UCSD-AML1 (cell line): ENCODE measurements around the gene XAB2.

Experiments
- DNase-seq: peaks from one replicate; lab custom pipeline; 2025; ENCODE audit not compliant: unreplicated experiment; lab: John Stamatoyannopoulos, UW

The XAB2 gene

DNA sequence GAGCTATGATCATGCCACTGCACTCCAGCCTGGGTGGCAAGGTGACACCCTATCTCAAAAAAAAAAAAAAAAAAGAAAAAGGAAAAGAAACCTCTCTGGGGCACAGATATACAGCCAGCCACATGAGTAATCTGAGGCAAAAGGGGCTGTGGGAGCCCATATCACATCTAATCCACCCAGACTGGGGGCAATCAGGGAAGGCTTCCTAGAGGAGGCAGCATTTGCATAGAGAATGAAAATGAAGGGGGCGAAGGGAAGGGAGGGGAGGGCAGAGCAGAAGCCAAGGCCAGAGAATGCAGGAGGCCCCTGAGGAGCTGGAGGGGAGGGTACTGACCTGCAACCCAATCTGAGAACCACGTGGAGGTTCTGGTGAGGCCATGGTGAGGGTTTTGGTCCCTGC lies 20.8 kb upstream of the XAB2 start:
- no peak for DNase-seq

DNA sequence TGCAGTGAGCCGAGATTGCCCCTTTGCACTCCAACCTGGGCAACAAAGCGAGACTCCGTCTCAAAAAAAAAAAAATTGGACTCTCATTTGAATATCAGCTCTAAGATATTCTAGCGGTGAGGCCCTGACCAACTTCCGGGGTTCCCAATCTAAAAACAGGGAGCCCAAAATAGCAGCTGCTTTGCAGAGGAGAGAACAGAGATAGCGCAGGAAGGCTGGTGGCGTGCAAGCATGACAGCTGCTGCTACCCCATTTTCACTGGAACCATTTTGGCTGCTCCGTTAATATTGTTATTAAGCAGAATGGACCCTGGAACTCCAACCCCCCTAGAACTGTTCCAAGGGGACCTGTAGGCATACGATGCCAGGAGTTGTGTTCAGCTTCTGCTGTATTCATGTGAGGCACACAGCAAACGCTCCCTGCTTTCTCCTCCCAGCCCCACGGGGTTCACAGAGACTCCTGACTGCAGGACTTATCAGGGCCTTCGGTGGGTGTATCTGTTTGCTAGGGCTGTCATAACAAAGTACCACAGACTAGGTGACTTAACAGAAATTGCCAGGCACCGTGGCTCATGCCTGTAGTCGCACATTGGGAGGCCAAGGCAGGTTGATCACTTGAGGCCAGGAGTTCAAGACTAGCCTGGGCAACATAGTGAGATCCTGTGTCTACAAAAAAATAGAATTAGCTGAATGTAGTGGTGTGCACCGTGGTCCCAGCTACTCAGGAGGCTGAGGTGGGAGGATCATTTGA lies 19.1 kb upstream of the XAB2 start:
- DNase-seq = peak; percentile 32

GRCh38 chr19:7647156-7647555 lies 17.8 kb upstream of the XAB2 start:
- DNase-seq = no peak

GRCh38 chr19:7646426-7646700 lies 17.0 kb upstream of the XAB2 start:
- no peak for DNase-seq

- no peak for DNase-seq
Measured at GRCh38 chr19:7645656-7646425, 16.5 kb upstream of the XAB2 start.

DNA sequence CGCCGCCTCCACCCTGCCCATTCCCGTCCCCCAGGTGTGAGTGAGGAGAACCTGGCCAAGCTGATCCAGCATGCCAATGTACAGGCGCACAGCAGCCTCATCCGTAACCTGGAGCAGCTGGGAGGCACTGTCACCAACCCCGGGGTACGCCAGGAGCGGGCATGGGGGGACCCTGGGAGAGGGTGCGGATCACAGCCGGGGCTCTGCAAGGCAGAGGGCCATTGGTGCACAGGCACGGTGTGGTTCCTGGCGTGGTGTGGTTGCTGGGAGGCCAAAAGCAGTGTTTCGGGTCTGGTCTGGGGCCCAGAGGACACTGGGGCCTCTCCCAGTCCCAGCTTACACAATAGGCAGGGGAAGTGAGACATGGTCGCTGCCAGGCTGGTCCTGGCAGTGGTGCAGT lies 15.8 kb upstream of the XAB2 start:
- DNase-seq = no peak

DNA sequence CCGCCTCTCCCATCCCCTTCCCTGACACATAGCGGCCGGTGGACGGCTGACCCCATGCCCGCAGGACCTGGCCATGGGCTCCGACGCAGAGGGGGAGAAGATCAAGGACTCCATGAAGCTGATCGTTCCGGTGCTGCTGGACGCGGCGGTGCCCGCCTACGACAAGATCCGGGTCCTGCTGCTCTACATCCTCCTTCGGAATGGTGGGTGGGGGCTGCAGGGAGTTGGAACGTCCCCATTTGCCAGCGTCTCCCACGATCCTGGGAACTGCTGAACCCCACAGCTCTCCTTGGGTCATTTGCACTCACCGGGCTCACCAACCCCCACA lies 15.2 kb upstream of the XAB2 start:
- DNase-seq = no peak

DNA sequence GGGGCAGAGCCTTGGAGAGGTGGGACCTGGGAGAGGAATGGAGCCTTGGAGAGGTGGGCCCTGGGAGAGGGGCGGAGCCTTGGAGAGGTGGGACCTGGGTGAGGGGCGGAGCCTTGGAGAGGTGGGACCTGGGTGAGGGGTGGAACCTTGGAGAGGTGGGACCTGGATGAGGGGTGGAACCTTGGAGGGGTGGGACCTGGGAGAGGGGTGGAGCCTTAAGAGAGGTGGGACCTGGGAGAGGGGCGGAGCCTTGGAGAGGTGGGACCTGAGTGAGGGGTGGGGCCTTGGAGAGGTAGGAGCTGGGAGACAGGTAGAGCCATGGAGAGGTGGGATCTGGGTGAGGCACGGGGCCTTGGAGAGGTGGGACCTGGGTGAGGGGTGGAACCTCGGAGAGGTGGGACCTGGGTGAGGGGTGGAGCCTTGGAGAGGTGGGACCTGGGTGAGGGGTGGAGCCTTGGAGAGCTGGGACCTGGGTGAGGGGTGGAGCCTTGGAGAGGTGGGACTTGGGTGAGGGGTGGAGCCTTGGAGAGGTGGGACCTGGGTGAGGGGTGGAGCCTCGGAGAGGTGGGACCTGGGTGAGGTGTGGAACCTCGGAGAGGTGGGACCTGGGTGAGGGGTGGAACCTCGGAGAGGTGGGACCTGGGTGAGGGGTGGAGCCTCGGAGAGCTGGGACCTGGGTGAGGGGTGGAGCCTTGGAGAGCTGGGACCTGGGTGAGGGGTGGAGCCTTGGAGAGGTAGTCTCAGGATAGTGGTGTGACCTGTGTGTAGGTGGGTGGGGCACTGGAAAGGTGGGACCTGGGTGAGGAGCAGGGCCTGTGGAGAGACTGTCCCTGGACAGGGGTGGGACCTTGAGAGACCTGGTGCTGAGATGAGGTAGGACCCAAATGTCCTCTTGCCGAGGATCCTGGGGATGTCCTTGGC lies 14.5 kb upstream of the XAB2 start:
- DNase-seq = peak; percentile 30

- no peak for DNase-seq
Measured at GRCh38 chr19:7643031-7643415, 13.7 kb upstream of the XAB2 start.

GRCh38 chr19:7642295-7643030 lies 13.1 kb upstream of the XAB2 start:
- no peak for DNase-seq

GRCh38 chr19:7641290-7642276 lies 12.2 kb upstream of the XAB2 start:
- peak; percentile 18 for DNase-seq

GRCh38 chr19:7640803-7641202 lies 11.5 kb upstream of the XAB2 start:
- no peak for DNase-seq

DNA sequence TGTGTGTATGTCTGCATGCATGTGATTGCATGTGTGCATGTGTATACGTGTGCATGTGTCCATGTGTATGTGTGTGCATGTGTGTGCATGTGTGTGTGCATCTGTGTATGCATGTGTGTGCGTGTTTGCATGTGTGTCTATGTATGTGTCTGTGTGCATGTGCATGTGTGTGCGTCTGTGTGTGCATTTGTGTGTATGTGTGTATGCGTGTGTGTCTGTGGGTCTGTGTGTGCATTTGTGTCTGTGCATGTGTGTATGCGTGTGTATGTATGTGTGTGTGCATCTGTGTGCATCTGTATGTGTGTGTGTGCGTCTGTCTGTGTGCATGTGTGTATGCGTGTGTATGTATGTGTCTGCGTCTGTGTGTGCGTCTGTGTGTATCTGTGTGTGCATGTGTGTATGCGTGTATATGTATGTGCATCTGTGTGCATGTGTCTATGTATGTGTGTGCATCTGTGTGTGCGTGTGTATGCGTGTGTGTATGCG lies 10.6 kb upstream of the XAB2 start:
- no peak for DNase-seq

DNA sequence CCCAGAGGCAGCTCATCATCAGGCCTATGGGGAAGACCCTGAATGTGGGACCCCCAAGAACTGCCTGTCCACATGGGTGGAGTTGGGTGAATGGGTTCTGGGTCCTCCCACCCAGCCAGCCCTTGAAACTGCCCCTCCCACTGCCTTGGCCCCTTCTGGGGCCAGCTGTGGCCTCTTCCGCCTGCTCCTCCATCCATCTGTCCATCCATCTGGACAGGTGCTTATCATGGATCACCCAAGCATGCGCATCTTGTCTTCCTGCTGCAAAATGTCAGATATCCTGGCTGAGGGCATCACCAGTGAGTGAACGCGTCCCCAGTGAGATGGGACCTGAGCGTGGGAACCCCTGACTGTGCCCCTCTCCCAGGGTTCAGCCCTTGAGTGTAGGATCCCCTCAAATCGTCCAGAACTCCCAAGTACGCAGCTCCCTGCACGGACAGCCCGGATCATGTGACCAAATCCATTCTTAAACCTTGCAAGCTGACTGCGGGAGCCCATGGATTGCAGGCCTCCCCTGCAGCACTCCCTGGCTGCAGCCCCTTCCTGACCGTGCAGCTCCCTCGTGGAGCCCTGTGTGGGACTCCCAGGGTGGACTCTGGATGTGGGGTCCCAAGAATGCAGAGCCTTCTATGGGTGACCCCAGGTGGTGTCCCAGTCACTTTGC lies 9.6 kb upstream of the XAB2 start:
- DNase-seq = no peak

DNA sequence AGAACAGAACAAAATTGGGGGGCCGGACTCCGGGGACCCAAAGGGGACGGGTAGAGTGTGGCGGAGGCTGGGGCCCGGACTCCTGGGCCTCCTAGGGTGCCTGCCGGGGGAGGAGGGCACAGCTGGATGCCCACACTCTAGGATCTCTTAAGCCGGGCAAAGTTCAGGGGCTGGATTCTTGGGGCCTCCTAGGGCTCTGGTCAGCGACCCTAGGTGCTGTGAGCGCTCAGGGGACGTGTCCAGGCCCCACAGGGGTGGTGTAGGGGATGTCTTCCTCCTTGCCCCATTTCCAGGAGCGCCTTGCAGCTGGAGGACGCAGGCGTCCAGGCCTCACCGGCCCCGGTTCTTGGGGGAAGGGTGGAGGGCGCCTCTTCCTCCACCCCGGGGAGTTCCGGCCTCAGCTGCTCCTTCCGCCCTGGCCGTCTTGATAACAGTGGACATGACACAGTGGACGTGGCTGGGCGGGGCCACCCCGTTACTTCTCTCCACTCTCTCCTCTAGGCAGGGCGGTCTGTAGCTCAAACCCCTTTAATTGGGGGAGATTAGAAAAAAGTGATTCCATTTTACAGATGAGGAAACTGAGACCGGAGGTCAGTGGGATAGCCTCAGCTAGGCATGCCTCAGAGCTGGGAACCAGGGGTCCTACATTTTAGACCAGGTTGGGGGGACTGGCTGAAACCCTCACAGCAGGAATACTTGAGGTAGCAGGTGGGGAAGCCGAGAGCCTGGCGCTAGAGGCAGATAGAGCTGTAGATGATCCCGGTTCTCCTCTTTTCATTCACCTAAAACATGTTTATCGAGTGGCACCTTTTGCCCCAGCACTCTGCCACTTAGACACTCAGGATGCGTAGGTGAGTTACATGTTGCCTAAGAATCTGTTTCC lies 8.3 kb upstream of the XAB2 start:
- peak; percentile 78 for DNase-seq

DNA sequence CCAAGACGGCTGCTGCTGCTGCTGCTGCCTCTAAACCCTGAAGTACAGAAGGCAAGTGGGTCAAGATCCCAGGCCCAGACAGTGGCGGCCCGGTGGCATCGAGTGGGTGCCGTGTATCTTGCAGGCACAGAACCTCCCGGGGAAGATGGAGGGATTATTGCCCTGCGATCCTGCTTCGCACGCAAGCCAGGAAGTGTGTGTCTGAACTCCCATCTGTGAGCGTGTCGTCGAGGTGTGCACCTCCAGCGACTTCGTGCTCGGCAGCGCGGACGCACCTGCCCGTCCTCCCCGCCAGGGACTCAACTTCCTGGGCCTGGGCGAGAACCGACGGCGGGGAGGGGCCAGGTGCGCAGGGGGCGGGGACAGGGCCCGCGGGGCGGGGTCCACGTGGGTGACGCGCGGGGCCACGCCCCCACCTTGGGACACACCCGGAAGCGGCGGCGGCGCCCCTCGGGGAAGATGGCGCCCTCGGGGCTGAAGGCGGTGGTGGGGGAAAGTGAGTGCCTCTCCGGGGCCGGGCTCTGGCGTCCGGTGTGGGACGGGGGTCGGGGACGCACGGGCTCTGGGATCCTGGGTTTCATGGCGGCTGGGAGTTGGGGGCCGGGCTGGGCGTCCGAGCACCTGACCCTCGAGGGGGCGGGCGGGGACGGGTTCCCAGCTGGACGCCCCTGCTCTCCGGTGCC lies 7.5 kb upstream of the XAB2 start, which contains the start of gene STXBP2:
Gene STXBP2, plus strand, starts transcription at position 420 of the 683 bp plus-strand sequence. Its CDS starts 40 bp downstream, at position 460.
- DNase-seq = peak; percentile 87

GRCh38 chr19:7636317-7636690 lies 7.0 kb upstream of the XAB2 start:
- no peak for DNase-seq

DNA sequence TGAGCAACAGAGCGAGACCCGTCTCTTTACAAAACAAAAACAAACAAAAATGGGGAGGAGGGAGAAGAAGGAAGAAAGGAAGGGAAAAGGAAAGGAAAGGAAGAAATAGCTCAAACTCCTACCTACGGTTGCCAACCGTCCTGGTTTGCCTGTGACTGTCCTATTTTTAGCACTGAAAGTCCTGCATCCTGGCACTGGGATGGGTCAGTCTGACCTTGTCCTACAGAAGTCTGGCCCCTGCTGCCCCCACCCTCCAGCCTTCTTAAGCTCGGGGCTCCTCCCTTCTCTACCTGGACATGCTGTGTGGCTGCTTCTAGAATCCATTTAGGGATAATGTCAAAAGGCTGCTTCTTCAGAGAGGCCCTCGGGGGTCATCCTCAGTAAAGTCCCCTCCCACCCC lies 6.3 kb upstream of the XAB2 start:
- no peak for DNase-seq
